Uterus (tissue), 4 donors: Measurements from ENCODE around the gene RPL22. TPM values are rescaled to one million over a fixed set of nuclear protein-coding genes. Genes with fewer than 3 reads are reported as not detected.

Source experiments
- DNase-seq, 2 donors: peaks; one replicate each; pipeline ENCODE4 v3.0.0-alpha.2; 2019 to 2020
- H3K27ac ChIP-seq, 2 donors: fragments of 200-600 bp; sonication (generic); 1 replicate in 1 of 2; 2 replicates in 1 of 2; pipeline ENCODE4 v1.5.1; 2016 to 2018
- H3K27me3 ChIP-seq, 2 donors: fragments of 200-600 bp; sonication (generic); one replicate each; pipeline ENCODE4 v1.5.1; 2018 to 2019; ENCODE audit warnings: control low read depth in 1 of 2
- H3K36me3 ChIP-seq, 2 donors: fragments of 200-600 bp; sonication (generic); one replicate each; pipeline ENCODE4 v1.5.1; 2019; ENCODE audit warnings: control low read depth in 1 of 2
- H3K4me1 ChIP-seq, 2 donors: fragments of 200-600 bp; sonication (generic); one replicate each; pipeline ENCODE4 v1.5.1; 2018 to 2019; ENCODE audit warnings: control low read depth in 1 of 2
- H3K4me3 ChIP-seq, 2 donors: fragments of 200-600 bp; sonication (generic); 1 replicate in 1 of 2; 2 replicates in 1 of 2; pipeline ENCODE4 v1.5.1; 2018 to 2019; ENCODE audit warnings: mild to moderate bottlenecking in 1 of 2
- H3K9me3 ChIP-seq, 2 donors: fragments of 200-600 bp; sonication (generic); one replicate each; pipeline ENCODE4 v1.5.1; 2019; ENCODE audit warnings: control low read depth in 1 of 2
- POLR2A ChIP-seq, 2 donors: fragments of 450-650 bp; IDR thresholded peaks; one replicate each; pipeline ENCODE4 v1.6.1; 2016; ENCODE audit warnings: antibody characterized with exemption in 2 of 2, mild to moderate bottlenecking in 1 of 2, moderate library complexity in 1 of 2
- intact Hi-C: fragments of 100-400 bp; cut with DNase I; formaldehyde crosslinking; loops from one replicate; pipeline ENCODE4 v1.15.1; 2023; ENCODE audit warnings: low total_unique reads
- total RNA-seq, 4 donors: library from RNA; depleted of rRNA in 3 of 4; stranded (reverse); fragments of >200 nt in 3 of 4; gene quantifications; one replicate each; pipeline versions ENCODE4 v1.1.0 to v1.2.4, GENCODE V29; 2014 to 2023
- TF ChIP-seq, protein P1 (sequence below), 4 experiments: fragments of 200-600 bp in 2 of 4; fragments of 450-650 bp in 2 of 4; sonication (generic) in 2 of 4; IDR thresholded peaks; one replicate each; pipeline ENCODE4 v1.5.1; 2016 to 2019; ENCODE audit warnings: antibody characterized with exemption in 4 of 4, mild to moderate bottlenecking in 2 of 4, moderate library complexity in 1 of 4
- donor health status: DM: yes; HTN: yes; CAD: no.

Gene RPL22
- total RNA-seq, 4 donors from 2014 or later, result 140 to 543 (median 252) TPM

DNA sequence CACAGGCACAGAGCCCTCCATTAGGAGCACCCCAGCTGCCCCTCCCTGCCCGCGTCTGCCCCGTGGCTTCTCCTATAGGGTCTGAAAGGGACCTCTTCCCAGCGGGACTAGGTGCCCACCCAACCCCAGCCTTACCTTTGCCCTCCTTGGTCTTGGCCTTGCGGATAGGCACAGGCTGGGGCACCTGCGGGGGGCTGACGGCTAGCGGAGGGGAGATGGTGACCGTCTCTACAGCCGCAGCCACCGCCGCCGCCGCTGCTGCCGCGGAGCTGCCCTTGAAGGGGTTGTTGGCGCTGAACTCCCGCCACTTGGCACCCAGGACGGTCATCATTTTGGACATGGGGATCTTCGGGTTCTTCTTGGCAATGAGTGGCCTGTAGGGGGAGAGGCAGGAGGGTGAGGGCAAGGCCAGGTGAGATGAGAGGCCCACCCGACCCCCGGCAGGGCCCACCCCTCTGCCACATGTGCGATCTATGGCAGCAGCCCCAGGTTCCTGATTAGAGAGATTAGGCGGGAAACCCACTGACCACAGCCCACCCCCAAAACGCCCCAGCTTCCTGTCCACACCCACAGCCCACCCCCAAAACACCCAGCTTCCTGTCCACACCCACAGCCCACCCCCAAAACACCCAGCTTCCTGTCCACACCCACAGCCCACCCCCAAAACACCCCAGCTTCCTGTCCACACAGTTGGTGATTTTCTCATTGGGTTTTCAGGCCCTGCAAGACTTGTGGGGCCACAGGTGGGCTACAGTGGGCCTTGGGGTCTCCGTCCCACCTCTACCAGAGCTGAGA is 44.7 kb downstream of the RPL22 start:
- no peak for DNase-seq
- Histone ChIP-seq H3K27ac (no peak overlapping the region), H3K4me1 (no peaks in the 10 kb centered on the region), H3K36me3 (no peaks in the 10 kb centered on the region), H3K27me3 (no peaks in the 10 kb centered on the region), H3K4me3 (no peak overlapping the region), H3K9me3 (no peaks in the 10 kb centered on the region)
- intact Hi-C loops, result no loop called here
- TF ChIP-seq, protein P1, sequence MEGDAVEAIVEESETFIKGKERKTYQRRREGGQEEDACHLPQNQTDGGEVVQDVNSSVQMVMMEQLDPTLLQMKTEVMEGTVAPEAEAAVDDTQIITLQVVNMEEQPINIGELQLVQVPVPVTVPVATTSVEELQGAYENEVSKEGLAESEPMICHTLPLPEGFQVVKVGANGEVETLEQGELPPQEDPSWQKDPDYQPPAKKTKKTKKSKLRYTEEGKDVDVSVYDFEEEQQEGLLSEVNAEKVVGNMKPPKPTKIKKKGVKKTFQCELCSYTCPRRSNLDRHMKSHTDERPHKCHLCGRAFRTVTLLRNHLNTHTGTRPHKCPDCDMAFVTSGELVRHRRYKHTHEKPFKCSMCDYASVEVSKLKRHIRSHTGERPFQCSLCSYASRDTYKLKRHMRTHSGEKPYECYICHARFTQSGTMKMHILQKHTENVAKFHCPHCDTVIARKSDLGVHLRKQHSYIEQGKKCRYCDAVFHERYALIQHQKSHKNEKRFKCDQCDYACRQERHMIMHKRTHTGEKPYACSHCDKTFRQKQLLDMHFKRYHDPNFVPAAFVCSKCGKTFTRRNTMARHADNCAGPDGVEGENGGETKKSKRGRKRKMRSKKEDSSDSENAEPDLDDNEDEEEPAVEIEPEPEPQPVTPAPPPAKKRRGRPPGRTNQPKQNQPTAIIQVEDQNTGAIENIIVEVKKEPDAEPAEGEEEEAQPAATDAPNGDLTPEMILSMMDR (IDR thresholded peaks at IDR 0.05), result no peak
- TF ChIP-seq POLR2A (IDR thresholded peaks at IDR 0.05), result no peak

DNA sequence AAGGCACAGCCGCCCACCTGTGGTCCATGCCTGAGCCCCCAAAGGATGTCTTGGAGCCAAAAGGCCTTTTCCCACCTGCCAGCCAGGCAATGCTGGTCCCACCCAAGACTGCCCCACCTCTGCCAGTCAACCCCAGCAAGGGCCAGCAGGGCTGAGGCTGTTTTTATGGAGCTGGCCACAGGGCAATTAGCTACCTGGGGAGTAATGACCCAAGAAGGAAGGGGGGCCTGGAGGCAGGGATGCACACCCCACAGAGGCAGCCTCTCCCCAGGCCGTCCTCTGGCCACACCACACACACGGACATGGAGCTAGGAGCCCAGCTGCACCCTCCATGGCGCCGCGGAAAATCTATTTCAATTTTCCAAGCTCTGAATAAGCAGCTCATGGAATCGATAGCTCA is 46.5 kb downstream of the RPL22 start:
- Histone ChIP-seq H3K27me3 (no peaks in the 10 kb centered on the region), H3K36me3 (no peaks in the 10 kb centered on the region), H3K4me3 (no peak overlapping the region), H3K4me1 (no peaks in the 10 kb centered on the region), H3K9me3 (no peaks in the 10 kb centered on the region), H3K27ac (no peak overlapping the region)
- intact Hi-C loops, result no loop called here
- no peak for DNase-seq
- TF ChIP-seq, protein P1 (IDR thresholded peaks at IDR 0.05), result no peak
- no peak for TF ChIP-seq POLR2A (IDR thresholded peaks at IDR 0.05)

DNA sequence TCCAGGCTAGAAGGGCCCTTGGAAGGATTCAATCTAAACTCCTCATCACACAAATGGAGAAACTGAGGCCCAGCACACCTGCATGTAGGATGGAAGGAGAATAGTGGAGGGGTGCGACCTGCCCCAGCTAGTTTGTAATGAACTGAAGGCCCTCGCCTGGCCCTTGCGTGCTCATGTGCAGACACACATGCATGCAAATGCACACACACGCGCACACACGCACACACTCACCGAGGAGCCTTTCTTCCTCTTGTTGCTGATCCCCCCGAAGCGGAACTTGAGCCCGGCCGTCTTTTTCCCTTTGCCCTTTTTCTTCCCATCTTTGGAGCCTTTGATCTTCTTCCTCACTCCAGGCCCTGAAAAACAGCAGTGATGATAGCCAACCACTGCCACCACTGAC is 47.2 kb downstream of the RPL22 start:
- no peaks in the 10 kb centered on the region for H3K9me3 ChIP-seq
- H3K36me3 ChIP-seq, result no peaks in the 10 kb centered on the region
- DNase-seq, result no peak
- H3K27ac ChIP-seq, result no peak overlapping the region
- no peaks in the 10 kb centered on the region for H3K27me3 ChIP-seq
- no peaks in the 10 kb centered on the region for H3K4me1 ChIP-seq
- intact Hi-C loops, result no loop called here
- no peak overlapping the region for H3K4me3 ChIP-seq
- TF ChIP-seq, protein P1 (IDR thresholded peaks at IDR 0.05), result no peak
- TF ChIP-seq POLR2A (IDR thresholded peaks at IDR 0.05), result no peak

DNA sequence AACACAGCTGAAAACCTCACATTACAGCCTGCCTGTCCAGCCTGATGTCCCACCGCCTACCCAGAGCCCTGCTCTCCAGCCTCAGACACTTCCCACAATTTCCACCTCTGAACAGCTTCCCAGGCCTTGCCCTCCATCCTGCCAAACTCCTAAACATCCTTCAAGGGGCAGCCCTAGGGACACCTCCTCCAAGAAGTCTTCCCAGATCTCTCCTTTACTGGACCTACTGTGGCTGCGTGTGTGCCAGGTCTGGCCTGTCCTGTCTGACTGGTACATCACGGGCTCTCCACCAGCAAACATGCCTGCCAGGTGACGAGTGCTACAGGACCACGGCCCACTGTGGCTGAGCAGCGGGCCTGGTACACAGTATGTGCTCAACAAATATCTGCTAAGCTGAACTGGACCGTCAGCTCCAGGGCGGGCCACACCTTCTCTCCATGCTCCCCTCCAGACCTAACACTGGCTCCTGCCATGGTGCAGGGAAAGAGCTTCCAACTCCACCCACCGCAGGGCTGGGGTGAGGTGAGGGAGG is 48.0 kb downstream of the RPL22 start:
- Histone ChIP-seq H3K36me3 (no peaks in the 10 kb centered on the region), H3K27me3 (no peaks in the 10 kb centered on the region), H3K27ac (no peak overlapping the region), H3K4me1 (no peaks in the 10 kb centered on the region), H3K9me3 (no peaks in the 10 kb centered on the region), H3K4me3 (no peak overlapping the region)
- no peak for DNase-seq
- TF ChIP-seq POLR2A (IDR thresholded peaks at IDR 0.05), result no peak
- intact Hi-C loops, result no loop called here

DNA sequence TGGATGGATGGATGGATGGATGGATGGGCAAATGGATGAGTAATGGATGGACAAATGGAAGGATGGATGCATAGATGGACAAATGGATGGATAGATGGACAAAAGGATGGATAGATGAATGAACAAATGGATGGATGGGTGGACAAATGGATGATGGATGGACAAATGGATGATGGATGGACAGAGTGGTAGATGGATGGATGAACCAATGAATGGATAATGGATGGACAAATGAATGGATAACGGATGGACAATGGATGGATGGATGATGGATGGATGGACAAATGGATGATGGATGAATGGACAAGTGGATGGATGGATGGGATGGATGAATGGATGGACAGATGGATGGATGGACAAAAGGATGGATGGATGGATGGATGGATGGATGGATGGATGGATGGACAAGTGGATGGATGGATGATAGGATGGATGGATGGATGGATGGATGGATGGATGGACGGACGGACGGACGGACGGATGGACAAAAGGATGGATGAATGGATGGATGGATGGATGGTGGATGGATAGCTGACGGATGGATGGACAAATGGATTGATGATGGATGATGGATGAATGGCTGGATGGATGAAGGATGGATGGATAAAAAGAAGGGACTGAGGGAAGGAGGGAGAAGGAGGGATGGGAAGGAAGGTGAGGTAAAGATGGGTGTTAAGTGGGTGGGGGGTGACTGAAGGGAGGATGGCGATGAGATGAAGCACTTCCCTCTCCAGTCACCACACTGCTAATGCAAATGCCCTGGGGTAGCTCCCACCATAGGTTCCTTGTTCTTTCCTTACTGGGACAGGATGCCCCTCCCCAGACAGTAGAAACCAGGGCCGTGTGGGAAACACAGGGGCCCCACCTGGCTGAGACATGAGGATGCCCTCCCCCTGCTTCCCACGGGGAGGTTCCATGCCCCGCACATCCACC is 49.1 kb downstream of the RPL22 start:
- no peaks in the 10 kb centered on the region for H3K9me3 ChIP-seq
- no peak overlapping the region for H3K27ac ChIP-seq
- no peak for TF ChIP-seq POLR2A (IDR thresholded peaks at IDR 0.05)
- TF ChIP-seq, protein P1 (IDR thresholded peaks at IDR 0.05), result no peak
- H3K36me3 ChIP-seq, result no peaks in the 10 kb centered on the region
- intact Hi-C loops, result no loop called here
- no peak overlapping the region for H3K4me3 ChIP-seq
- H3K27me3 ChIP-seq, result no peaks in the 10 kb centered on the region
- DNase-seq, result no peak
- no peaks in the 10 kb centered on the region for H3K4me1 ChIP-seq
